GM18507 (cell line): Measurements from ENCODE around the gene STKLD1.
"Not testable (repeated sequence)": the region's sequence is repeated elsewhere in the genome, so short reads cannot be mapped to it uniquely, and the experiment has no call there.

Experiments
- DNase-seq: peaks from one replicate; pipeline ENCODE4 v3.0.0; 2011; ENCODE audit warnings: low read depth; ENCODE audit not compliant: insufficient read length; ENCODE audit errors: extremely low spot score
- FAIRE-seq: peaks from 2 replicates; lab custom pipeline; 2011; peaks lifted over from hg19 to GRCh38; lab: Jason Lieb, UNC

STKLD1 gene

DNA sequence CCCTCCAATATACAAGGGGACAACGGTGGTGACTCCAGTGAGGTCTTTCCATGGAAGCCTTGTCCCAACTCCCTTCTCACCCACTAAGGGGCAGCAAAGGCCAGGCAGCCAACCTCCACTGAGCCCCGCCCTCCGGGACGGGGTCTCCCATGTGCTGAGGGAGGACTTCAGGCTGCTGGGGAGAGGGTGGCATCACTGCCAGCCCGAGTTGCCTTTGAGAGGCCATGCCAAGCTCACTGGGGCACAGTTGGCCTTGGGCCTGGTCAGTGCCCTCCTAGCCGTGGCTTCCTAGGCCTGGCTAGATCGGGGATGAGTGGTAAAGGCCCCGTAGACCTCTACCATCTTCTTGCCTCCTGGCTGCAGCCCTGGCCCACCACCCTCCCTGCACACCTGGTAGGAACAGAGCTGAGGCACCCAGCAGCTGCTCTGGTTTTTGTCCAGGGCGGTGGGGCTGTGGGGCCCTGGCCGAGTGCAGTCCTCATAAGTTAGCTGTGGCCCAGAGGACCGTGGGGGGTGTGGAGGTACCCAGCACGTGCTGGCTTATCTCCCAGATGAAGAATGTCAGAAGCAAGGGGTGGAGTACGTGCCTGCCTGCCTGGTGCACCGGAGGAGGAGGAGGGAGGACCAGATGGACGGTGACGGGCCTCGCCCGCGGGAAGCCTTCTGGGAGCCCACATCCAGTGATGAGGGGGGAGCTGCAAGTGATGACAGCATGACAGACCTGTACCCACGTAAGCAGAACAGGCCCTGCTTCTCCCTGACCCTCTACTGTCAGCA, 16.6 kb upstream of the STKLD1 start:
- DNase-seq: no peak
- no peak for FAIRE-seq

DNA sequence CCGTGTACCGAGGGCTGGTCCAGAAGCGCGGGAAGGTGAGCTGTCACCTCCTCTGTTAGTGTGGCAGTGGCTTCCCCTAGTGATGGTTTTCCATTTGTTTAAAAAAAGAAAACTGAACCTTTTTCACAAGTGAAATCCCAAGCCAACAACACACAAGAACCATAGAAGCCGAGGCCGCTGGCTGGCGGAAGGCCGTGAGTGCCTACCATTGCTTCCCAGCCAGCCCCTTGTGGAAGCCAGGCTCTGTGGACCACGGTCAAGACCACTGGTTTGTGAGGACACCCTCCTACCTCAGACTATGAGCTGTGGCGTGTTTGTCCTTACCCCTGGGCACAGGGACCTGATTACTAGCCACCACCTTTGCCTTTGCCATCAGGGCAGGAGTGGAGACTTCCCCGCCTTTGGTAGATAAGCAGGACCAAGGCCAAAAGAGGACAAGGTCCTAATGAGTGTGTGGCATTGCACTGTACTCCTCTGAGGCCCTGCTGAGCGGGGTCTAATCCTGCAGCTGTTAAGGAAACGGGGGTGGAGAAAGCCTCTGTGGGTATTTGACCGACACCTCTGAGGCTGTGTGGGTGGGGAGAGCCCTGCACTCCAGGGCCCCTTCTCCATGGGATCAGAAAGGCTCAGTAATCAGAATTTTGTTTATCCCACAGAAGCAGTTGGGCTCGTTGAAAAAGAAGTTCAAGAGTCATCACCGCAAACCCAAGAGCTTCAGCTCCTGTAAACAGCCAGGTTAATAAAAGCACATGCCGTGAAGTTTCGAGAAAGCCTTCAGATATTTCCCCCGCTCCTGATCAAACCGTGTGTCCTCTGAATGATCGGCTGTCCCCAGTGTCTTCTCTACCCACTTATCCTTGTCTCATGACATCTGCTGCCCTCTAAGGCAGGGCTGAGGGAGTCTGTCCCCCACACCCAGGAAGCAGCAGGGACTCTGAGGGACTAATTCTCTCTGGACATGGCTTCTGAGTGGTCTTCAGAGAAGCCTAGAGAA, 15.5 kb upstream of the STKLD1 start:
- DNase-seq (no peak), FAIRE-seq (no peak)

DNA sequence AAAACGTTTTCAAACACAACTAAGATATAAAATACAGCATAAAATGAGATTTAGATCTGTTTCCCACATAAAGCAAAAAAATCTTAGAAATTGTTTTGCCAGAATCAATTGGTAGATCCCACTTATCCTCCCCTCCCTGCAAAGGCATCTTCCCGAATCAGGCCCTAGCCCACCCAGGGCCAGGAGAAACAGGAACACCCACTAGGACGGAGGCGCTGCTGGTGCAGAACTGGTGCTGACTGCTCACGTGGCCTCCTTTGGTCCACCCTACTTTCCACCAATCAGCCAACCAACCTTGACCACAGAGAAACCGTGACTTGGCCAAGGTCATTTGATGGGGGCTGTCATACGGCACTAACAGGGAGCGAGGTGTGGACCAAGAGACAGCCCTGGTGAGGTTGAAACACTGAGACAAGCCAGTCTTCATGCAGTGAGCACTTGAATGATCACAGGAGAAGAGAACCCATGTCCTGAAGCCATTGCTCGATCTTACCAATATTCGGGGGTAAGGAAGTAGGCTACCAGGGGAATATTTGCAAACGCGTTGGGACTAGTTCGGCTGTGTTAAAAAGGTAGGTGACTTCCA, 14.6 kb upstream of the STKLD1 start:
- FAIRE-seq (no peak), DNase-seq (no peak)

DNA sequence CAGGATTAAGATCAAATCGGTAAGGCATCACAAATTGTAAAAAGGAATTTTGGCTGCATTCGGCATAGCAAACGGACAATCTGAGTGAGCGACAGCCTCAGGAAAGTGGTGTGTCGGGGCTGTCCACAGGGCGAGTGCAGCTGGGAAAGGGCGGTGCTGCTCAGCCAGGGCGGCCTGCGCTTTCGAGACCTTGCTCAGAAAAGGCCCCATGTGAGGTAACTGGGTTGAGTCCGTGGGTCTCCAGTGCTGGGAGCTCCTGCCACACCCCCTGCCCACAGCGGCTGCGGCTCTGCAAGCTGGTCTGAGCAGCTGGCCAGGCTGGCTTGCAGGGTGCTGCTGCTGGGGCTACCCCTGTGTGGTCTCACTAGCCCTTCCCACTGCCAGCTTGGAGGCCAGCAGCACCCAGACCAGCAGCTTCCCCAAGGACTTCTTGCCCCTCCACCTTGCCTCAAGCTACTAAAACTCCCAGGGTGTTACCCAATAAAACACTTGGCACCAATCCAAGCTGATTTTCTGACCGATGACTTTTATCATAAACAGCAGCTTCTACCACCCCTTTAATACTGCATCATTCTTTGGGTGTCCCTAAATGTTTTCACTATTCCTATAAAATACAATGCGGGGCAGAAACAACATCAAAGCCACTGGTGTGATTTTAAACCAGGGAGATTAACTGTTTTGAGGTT, 13.7 kb upstream of the STKLD1 start:
- no peak for FAIRE-seq

DNA sequence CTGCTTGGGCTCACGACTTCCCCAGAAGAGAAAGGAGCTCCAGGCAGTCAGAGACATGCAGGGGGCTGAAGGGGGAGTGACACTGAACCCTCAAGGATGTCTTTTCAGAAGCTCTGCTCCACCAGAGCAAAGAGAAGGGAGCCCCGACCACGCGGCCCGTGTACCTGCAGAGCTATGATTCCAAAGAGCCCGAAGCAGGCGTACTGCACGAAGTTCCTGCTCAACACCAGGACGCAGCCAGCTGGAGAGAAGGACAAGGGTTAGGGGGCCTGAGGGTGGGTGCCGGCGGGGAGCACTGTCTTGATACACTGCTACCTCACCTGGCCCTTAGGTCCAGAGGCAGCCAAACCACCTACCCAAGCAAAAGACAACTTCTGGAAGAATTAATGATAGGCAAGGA, 9.7 kb upstream of the STKLD1 start:
- DNase-seq (no peak), FAIRE-seq (no peak)

More for the DNA sequence above, 13.7 kb upstream of the STKLD1 start:
- DNase-seq: no peak

DNA sequence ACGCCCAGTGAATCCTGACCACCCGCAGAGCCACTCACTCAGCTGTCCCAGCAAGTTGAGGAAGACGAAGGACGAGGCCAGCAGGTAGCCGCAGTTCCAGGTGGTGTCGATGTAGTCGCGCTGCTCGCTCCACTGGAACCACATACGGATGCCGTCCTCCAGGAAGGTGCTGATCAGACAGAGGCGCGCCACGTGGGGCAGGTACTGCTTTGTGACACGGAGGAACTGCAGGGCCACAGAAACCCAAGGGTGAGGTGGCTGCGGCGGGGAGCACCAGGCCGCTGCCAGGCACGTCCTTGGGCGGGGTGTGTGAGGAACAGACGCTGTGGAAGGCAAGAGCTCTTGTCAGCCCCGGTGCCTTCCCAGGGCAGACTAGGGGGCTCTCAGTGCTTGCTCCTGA, 8.9 kb upstream of the STKLD1 start:
- DNase-seq (no peak), FAIRE-seq (no peak)

DNA sequence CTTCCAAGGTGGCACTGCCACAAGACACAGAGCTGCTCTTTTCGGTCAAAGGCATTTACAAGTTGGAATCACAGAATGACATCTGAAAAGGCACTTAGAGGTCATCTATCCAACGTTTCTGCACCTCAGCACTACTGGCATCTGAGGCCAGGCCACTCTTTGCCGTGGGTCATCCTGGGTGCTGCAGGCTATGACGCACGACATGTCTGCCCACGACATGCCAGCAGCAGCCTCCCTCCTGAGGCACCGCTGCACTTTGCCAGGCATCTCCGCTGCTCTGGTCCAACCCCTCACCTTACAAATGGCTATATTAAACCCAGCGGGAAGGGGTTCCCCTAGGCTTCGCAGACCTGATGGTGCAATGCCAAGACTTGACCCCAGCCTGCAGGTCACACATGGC, 8.4 kb upstream of the STKLD1 start:
- DNase-seq: no peak
- FAIRE-seq: no peak

DNA sequence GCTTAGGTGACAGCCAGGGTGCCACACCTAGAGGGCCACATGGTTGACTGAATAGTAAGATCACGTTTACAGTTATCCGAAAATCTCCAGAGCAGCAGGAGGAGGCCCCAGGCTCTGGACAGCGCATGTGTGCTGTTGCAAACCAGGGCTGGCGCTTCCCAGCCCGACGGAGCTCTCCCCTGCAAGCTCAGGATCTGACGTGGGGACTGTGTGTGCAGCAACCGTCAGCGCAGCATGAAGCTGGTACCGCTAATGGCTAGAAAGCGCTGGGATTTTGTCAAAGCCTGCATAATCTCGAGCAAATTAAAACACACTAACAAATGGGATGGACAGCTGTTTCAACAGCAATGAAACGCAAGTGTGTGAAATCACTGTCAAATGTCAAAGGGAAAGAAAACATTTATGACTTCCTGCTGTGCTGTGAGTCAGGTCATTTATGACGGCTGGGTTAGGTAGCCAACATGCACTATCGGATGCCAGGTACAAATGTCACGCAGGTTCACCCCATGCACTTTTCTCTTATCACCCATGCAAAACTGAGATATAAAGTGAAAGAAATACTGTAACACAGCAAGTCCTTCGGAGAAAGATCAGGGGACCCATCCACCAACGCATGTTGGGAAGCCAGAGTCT, 7.8 kb upstream of the STKLD1 start:
- FAIRE-seq (no peak), DNase-seq (no peak)

DNA sequence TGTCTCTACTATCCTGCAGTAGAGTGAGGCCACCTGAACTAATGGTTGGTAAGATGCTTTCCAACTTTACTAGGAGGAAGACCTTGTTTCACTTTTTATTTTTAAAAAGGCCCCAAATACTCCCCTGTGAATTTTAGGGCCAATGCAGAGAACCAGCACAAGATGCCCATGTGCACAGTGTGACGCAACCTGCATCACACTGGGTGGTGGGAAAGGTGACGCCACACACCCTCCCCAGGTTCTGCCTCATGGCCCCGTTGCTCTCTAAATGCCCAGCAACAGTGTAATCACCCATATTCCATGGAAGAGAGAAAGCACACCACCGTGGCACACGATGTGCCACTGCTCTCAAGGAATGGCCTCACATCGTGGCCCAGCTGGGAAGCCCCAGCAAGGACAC, 6.7 kb upstream of the STKLD1 start:
- no peak for FAIRE-seq

DNA sequence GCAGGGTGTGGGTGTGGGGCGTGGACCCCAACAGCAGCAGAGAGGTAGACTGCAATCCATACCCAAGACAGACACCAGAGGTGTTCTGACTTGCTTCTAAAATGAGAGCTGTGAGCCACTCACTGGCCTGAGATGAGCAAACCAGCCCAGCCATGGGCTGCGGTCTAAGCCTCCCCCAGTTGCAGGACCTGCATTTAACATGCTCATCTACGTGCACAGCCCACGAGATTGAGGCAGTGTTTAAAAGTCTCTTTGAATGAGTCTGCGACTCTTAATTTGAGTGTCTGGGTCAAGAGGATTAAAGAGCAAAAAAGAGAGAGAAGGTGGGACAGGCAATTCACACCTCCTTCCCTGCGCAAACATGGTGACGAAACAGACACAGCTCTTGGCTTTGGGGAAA, 6.2 kb upstream of the STKLD1 start:
- no peak for FAIRE-seq
- no peak for DNase-seq

More for the DNA sequence above, 6.7 kb upstream of the STKLD1 start:
- no peak for DNase-seq

DNA sequence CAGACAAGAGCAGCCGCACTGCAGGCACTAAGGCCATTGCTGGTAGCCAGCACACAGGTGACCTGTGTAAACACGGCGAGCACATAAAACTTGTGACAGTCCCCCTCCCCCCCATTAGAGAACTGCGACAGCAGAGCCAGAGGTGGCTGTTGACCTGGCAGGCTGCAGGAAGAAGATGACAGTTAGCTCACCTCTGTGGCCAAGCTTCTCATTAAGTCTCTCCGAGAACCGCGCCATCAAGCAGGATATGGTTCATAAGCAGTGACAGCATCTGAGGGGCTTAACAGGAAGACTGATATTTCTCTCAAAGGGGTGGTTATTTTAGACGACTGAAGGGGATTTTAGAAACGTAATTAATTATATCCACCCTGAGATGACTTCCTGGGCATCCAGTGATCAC, 5.5 kb upstream of the STKLD1 start:
- no peak for FAIRE-seq
- DNase-seq: no peak

DNA sequence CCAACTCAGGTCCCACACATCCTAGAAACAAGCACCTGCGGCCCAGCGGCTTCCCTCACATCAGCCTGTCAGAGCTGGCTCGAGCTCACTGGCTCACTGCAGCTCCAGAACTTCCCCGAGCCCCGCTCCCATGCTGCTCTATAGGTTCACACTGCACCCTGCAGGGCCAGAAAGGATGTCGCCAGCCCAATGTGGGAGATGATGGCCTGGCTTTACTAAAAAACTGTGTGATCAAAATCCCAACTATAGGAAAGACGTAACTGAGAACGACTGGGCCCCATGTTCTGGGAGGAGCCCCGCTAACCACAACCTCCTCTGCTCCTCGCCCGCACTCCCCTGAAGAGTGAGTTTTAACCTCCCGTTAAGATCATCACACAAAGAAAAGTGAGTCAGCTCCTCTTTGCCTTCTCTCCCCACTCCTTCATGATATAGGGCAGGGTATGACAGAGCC, 4.9 kb upstream of the STKLD1 start:
- no peak for FAIRE-seq
- DNase-seq: no peak

DNA sequence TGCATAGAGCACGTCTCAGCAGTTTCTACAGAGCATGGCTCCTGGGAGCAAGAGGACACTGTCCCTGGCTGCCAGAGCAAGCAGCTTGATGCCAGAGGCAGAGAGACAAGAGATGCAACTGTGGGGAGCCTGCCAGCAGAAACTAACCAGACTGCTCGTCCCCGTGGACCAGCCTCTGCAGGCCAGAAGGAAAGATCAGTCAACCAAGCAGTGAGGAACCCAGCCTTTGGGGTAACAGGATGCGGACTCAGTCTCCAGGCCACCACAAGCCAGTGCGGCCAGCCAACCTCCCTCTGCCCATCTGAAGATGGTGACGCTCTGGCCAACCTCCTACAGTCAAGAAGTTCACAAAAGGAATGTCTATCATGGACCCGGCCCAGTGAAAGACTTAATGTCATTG, 4.0 kb upstream of the STKLD1 start:
- DNase-seq (no peak), FAIRE-seq (no peak)

DNA sequence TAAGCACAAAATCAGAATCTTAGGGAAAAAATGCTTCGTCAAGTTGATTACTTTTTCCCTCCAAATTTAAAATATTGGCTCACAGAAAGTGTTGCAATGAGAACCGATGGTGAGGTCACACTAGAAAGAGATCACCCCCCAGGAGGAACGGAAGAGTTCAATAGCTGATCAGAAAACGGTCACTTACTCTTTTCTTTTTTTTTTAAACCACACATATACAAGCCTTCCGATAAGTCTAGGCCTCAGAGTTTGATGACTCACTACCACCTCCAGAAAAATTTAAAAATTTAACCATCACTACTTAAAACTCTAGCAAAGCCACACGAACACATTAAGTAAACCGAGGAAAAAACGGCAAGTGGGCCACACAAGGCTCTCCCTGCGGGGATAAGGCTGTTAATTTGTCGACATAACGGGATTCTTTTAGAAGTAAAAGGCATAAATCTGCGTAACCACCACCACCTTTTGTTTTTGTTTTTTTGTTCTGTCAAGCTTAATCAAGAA, 1.5 kb upstream of the STKLD1 start:
- no peak for FAIRE-seq
- DNase-seq: no peak

DNA sequence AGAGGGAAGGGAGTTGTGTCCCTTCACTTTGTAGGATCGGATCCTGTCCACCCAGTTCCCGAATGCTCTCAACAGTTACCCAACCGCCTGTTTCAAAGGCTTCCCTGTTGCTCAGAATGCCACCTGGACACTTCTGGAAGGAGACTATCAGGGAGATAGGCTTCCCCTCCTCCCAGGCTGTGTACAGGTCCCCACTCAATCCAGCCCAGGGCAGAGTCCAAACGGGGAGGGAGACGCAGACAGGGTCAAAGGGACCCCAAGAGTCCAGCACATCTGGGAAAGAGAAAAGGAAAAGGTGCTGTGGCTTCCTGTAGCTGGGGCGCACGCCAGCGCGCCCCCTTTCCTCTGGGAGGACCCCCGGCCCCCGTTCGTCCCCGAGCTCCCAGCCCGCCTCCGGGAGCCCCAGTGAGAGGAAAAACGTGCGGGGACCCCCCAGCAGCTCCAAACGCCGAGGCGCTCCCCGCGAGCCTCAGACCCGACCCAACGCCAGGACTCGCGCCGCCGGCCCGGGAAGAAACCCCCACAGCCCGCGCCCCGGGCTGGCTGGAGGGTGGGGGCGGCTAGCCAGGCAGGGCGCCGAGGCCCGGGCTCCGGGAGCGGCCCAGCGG, 946 bp upstream of the STKLD1 start:
- DNase-seq: no peak
- FAIRE-seq: no peak

DNA sequence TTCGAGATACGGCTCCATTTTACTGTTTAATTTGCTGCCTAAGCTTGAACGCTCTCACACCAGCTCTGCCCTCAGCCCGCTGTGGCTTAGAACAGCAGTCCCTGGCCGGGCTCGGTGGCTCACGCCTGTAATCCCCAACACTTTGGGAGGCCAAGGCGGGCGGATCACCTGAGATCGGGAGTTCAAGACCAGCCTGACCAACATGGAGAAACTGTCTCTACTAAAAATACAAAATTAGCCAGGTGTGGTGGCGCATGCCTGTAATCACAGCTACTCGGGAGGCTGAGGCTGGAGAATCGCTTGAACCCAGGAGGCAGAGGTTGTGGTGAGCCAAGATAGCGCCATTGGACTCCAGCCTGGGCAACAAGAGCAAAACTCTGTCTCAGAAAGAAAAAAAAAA, 1.1 kb downstream of the STKLD1 start:
- not testable (repeated sequence) for DNase-seq, FAIRE-seq

DNA sequence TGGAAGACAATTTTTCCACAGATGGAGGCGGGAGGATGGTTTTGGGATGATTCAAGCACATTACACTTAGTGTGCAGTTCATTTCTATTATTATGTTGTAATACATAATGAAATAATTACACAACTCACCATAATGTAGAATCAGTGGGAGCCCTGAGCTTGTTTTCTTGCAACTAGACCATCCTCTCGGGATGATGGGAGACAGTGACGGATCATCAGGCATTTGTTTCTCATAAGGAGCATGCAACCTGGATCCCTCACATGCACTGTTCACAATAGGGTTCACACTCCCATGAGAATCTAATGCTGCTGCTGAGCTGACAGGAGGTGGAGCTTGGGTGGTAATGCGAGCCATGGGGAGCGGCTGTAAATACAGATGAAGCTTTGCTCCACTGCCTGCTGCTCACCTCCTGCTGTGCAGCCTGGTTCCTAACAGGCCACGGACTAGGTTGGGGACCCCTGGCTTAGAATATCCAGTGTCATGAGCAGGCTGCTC, 1.6 kb downstream of the STKLD1 start:
- DNase-seq (no peak), FAIRE-seq (no peak)

DNA sequence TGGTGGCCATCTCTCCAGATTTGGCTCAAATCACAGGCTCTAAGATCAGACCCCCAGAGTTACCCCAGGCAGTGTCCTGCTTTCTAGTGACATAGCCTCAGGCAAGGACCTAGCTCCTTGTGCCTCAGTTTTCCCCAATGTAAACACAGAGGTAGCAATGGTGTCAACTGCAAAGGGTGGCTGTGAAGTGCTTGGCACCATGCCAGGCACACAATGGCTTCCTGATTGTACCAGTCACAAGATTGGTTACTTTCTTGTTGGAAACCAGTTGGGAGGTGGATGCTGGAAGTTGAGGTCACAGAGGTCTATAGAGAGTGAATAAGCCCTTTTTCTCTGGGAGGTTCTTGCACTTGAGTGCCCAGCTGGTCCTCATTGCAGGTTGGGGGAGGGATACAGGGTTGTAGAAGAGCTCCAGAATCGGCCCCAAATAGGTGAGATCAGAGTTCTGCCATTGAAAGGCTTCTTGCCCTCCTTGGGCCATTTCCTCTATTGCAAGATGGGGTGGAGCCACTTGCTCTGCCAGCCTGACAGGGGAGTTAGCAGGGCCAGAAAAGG, 2.3 kb downstream of the STKLD1 start:
- no peak for DNase-seq
- FAIRE-seq: no peak
